GM12872 (cell line): ENCODE data around the gene JPH4.

ENCODE experiments used
- TF ChIP-seq, protein P1 (sequence below): IDR thresholded peaks from 3 replicates; pipeline ENCODE4 v1.5.1; 2011; ENCODE audit warnings: low read depth, mild to moderate bottlenecking, low read length, moderate library complexity; ENCODE audit not compliant: insufficient read depth

JPH4 gene

DNA sequence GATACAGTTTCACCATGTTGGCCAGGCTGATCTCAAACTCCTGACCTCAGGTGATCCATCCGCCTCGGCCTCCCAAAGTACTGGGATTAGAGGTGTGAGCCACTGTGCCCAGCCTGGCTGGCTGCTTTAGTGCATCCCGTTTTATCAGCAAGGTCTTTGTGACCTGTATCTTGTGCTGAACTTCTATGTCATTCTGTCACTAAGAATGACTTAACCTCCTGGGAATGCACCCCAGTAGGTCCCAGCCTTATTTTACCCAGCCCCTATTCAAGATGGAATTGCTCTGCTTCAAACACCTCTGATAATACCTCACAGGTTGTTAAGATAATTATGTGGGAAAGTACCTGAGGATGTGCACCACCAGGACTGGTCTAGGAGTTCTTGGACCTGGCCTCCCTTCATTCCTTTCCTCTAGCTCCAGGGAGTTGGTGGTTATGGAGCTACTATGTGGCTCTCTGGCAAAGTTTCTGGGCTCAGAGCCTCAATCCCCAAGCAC is 26.1 kb upstream of the JPH4 start:
- TF ChIP-seq, protein P1, sequence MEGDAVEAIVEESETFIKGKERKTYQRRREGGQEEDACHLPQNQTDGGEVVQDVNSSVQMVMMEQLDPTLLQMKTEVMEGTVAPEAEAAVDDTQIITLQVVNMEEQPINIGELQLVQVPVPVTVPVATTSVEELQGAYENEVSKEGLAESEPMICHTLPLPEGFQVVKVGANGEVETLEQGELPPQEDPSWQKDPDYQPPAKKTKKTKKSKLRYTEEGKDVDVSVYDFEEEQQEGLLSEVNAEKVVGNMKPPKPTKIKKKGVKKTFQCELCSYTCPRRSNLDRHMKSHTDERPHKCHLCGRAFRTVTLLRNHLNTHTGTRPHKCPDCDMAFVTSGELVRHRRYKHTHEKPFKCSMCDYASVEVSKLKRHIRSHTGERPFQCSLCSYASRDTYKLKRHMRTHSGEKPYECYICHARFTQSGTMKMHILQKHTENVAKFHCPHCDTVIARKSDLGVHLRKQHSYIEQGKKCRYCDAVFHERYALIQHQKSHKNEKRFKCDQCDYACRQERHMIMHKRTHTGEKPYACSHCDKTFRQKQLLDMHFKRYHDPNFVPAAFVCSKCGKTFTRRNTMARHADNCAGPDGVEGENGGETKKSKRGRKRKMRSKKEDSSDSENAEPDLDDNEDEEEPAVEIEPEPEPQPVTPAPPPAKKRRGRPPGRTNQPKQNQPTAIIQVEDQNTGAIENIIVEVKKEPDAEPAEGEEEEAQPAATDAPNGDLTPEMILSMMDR, result no peak

DNA sequence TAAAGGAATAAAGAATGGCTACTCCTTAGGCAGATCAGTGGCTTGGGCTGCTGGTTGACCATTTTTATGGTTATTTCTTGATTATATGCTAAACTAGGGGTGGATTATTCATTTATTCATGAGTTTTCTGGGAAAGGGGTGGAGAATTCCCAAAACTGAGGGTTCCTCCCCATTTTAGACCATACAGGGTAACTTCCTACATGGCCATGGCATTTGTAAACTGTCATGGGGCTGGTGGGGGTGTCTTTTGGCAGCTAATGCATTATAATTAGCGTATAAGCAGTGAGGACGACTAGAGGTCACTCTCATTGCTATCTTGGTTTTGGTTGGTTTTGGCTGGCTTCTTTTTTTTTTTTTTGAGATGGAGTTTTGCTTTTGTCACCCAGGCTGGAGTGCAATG is 25.6 kb upstream of the JPH4 start:
- TF ChIP-seq, protein P1, result no peak

DNA sequence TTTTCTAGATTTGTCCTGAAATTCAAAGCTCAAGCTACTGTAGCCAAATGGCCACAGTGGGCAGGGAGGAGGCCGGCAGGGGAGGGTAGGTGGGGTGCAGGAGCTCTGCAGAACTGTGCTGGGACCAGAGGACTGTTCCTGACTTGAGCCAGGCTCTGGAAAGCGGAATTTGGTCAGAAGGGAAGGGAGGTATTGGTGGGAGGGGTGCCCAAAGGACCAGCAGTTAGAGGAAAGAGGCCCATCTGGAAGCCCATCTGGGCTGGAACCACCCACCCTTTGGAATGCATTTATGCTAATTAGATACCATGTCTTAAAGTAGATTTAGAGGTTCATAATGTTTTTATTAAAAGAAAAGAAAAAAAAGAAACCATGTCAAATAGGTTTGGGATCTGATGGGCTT is 24.5 kb upstream of the JPH4 start:
- TF ChIP-seq, protein P1, result no peak

DNA sequence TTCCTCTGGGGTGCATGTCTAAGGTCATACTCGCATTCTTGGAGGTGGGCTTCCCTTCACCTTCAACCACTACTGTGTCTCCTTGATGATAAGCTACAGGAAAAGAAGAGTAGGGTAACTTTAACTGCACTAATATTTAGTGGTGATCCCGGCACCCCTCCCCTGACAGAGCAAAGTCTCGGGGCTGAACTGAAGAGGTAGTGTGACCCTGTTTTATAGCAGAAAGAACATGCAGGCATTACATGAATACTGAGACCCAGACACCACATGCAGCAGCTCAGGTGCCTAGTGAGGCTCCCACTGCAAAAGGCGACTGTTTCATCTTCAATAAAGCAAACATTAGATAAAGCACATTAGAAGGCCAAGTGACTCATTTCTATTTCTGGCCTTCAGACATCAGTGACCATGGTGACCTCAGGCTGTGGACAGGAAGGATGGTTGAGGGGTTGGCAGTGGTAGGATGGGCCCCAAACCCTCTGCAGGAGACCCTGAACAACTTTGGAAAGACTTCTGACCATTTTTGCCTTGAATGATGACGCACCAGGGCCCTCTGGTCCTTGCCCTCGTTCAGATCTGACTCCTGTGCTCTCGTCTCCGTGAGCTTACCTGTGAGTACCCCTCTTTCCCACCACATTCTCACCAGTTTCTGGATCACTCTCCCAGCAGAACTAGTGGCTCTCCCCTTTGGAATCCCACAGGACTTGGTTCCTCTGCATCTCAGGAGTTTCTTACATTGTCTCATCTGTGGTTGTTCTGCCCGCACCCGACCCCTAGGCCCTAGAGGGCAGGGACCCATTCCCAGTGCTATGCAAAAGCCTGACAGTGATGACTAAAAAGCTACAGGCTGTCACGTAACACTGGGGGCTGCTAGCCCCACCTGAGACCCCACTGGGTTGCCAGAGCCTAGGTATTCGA is 23.8 kb upstream of the JPH4 start:
- TF ChIP-seq, protein P1, result no peak

DNA sequence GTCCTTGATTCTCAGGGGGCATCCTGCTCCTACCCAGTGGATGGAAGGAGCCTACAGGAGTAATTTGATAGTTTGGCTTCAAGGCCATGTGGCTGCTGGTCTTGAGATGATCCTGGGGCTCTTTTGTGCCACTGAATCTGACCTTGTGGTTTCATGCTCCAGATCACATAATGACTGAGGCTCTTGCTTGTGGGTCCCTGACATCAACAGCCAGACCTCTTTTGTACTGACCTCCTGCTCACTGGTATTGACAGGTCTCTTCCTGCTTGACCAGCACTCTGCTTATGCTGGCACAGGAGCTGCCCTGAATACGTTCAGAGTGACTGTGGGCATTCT is 23.2 kb upstream of the JPH4 start:
- TF ChIP-seq, protein P1, result no peak

DNA sequence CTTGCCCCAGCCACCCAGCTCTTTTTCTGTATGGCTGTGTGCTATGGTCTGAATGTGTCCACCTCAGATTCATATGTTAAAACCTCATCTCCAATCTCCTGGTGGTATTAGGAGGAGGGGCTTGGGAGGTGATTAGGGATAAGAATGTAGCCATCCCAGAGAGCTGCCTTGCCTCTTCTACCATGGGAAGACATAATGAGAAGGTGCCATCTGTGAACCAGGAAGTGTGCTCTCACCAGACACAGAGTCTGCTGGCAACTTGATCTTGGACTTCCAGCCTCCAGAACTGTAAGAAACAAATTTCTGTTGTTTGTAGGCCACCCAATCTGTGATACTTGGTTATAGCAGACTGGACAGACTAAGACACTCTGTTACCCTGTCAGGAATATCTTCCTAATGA is 22.8 kb upstream of the JPH4 start:
- TF ChIP-seq, protein P1, result no peak

DNA sequence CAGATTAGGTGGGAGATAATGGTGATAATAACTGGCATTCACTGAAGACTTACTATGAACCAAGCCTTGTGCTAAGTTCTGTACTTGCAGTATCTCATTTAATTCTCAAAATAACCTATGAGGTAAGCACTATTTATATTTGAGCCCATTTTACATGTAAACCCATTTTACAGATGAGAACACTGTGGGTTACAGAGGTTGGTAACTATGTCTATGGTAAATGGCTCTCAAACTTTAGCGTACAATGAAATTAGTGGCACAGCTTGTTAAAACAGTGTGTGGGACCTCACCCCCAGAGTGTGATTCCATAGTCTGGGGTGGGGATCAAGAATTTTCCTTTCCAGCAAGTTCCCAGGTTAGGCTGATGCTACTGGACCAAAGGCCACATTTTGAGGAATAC is 22.2 kb upstream of the JPH4 start:
- TF ChIP-seq, protein P1, result no peak
